ENCODE measurements around the gene ZFP36L2.
A peak's percentile ranks its signal among the peaks of the same experiment; 100 is the strongest.

ZFP36L2 gene

GRCh38 chr2:43222475-43223309 lies 3.7 kb downstream of the ZFP36L2 start:
- DNase-seq = no peak

- DNase-seq = peak; percentile 61
These were observed 4.5 kb downstream of the ZFP36L2 start for GRCh38 chr2:43221763-43222474.

GRCh38 chr2:43221124-43221762 lies 5.2 kb downstream of the ZFP36L2 start:
- DNase-seq = peak; percentile 53

- no peak for DNase-seq
These were observed 5.7 kb downstream of the ZFP36L2 start for GRCh38 chr2:43220760-43221123.

- DNase-seq = no peak
These were observed 6.1 kb downstream of the ZFP36L2 start for GRCh38 chr2:43220229-43220751.

- peak; percentile 44 for DNase-seq
These were observed 6.8 kb downstream of the ZFP36L2 start for GRCh38 chr2:43219383-43220228.

GRCh38 chr2:43218702-43219382 lies 7.6 kb downstream of the ZFP36L2 start:
- DNase-seq = no peak

GRCh38 chr2:43218155-43218701 lies 8.2 kb downstream of the ZFP36L2 start:
- DNase-seq = peak; percentile 17

GRCh38 chr2:43217228-43218154 lies 8.9 kb downstream of the ZFP36L2 start:
- DNase-seq = no peak

GRCh38 chr2:43216629-43217028 lies 9.8 kb downstream of the ZFP36L2 start:
- DNase-seq = no peak

GRCh38 chr2:43215673-43216255 lies 10.6 kb downstream of the ZFP36L2 start:
- DNase-seq = no peak

GRCh38 chr2:43214253-43214652 lies 12.2 kb downstream of the ZFP36L2 start:
- DNase-seq = no peak

- DNase-seq = no peak
These were observed 13.5 kb downstream of the ZFP36L2 start for GRCh38 chr2:43212931-43213330.

- DNase-seq = no peak
These were observed 14.1 kb downstream of the ZFP36L2 start for GRCh38 chr2:43212216-43212835.

GRCh38 chr2:43210467-43211303 lies 15.7 kb downstream of the ZFP36L2 start:
- no peak for DNase-seq

GRCh38 chr2:43210125-43210466 lies 16.3 kb downstream of the ZFP36L2 start:
- DNase-seq = no peak

GRCh38 chr2:43209204-43209717 lies 17.1 kb downstream of the ZFP36L2 start:
- DNase-seq = no peak

- DNase-seq = no peak
These were observed 18.7 kb downstream of the ZFP36L2 start for GRCh38 chr2:43207553-43208300.
